ENCODE measurements around the gene MTAP.
"Not testable (repeated sequence)": the region's sequence is repeated elsewhere in the genome, so short reads cannot be mapped to it uniquely, and the experiment has no call there.

Gene MTAP

DNA sequence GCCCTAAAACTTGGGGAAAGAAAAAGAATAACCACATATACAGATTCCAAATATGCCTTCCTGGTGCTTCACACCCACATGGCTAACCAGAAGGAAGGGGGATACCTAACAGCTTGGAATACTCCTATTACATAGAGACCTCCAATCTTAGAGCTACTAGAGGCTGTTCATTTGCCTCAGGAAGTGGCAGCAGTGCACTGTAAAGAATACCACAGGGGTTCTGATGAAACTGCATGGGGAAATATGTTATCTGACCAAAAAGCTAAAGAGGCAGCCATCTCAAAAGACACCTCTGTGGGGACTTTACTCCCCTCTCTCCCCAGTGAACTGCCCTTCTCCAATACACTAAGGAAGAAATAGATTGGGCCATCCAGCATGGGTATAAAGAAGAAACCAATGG lies 125.3 kb downstream of the MTAP start:
- DNase-seq, result no peak

DNA sequence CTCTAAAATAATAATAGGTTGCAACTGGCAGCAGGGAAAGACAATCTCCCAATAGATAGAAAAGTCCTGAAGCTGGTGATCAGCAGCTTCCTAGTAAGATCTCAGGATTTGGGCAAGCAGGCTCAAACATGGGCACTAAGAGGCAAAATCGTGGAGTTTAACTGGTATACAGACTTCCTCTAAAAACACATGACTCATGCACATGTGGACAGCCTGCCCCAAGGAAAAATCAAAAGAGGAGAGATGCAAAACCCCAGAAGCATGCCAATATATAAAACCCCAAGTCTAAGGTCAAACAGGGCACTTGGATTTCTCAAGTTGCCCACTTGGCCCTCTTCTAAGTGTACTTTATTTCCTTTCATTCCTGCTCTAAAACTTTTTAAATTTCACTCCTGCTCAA lies 129.0 kb downstream of the MTAP start:
- DNase-seq, result no peak

DNA sequence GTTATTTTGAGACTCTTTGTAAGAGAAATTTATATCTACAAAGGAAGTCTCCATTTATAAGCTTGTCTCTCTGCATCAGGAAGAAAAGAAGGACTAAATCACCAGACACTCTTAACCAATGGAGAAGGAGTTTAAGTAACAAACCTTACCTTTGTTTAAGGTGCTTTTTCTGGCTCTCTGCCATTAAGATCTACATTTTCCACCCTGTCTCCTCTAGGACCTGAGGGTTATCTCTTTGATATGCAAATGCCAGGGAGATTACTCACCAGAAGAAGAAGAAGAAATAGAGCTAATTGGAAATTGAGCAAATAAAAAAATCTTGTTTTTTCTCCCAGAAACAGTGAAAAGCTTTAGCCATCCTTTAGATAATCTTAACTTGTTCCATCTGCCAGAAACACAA lies 130.8 kb downstream of the MTAP start:
- DNase-seq, result no peak

DNA sequence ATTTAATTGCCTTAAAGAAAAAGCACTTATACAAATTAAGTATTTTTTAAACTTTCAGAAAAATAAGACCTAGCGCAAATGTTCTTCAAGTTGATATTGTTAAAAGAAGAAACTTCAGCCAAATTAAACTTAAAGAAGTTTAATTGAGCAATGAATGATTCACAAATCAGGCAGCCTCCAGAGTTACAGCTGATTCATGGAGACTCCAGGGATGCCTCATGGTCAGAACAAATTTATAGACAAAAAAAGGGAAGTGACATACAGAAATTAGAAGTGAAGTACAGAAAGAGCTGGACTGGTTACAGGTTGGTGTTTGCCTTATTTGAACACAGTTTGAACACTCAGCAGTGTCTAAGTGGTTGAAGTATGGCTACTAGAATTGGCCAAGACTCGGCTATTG lies 131.4 kb downstream of the MTAP start:
- no peak for DNase-seq

DNA sequence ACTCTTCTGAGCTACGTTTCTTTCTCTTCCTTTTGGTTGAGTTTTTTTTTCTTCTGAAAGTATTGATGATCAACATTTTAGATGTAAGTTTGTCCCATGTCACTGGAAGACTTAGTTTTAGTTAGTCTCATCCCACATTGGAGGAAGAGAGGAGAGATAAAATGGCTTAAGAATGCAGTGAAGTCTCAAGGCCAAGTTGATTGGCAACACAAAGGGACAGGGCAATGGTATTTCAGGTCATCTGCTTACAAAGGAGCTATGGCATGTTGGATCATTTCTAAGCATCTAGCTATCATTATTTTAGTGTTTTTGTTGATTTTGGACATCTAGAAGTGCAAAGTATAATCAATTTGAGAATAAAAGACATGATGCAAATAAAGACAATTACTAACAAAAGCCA lies 133.2 kb downstream of the MTAP start:
- no peak for DNase-seq

DNA sequence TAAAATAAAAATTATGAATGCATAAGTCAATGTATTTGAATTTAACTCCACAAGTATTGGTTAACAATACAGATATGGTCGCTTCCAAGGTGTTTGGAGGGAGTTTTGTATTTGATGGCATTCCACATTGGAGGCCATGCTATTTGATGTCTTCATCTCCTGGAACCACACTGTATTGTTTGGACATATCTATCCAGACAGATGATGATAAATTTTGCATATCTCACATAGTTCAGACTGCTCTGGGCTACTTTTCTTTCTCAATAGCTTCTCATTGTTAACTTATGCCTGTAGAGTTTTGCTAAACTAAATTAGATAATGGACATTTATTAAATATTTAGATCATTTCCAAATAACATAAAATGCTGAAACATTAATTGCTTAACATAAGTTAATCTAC lies 133.7 kb downstream of the MTAP start:
- no peak for DNase-seq

DNA sequence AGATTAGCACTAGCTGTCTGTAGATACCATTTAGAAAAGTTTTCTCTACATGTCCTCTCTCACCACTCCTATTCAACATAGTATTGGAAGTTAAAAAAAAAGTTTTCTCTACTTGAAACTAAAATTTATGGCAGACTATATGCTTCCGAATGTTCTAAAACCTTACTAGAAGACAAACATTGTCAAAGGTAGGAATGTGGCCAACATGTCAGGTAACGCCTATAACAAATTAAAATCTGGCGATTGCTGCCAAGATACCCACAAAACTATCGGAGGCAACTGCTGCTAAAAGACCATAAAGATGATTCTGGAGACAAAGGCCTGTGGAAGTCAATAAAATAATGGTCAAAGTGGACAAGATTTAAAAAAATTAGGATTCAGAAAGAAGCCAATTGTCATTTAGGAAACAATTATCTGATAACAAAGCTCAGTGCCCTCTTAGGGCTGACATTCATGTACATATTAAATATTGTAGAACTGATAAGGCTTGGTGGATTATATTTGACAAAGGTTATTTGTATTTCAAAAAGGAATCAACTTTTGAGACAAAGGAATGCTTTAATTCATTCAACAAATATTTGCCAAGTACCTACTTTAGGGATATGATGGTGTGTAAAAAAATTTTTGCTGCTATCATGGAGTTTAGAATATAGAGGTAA lies 139.0 kb downstream of the MTAP start:
- DNase-seq, result no peak

DNA sequence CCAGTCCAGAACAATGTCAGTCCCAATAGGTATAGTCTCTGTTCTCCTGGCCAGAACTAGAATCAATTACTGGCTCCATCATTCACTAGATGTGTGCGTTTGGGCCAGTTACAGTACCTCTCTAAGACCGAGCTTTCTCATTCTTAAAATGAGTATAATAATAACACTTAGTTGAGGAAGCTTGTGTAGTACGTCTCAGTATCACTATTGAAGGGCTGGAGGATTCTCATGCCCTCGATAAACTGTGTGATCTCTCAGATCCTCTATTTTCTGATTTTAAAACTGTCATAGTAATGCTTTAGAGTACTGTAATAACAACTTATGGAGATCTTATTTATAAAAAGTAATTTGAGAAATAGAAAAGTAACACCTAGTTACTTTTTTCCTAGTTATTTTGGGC lies 141.0 kb downstream of the MTAP start:
- DNase-seq, result no peak

DNA sequence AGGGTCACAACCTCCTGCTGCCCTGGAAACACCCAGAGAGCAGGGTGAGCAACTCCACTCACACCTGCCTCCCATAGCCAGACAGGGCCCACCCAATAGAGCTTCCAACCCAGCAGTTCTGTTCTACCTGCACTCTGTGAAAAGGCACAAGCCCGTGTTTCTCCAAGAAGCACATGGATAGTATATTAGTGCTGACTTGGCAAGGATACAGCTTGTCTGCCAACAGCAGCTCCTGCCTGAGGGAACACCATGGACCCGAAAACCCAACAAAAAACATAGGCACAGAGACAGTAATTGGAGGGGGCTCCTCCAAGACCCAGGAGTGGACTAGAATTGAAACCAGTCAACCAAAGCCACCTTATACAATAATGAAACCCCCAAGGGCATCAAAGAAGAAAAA lies 143.2 kb downstream of the MTAP start:
- no peak for DNase-seq

DNA sequence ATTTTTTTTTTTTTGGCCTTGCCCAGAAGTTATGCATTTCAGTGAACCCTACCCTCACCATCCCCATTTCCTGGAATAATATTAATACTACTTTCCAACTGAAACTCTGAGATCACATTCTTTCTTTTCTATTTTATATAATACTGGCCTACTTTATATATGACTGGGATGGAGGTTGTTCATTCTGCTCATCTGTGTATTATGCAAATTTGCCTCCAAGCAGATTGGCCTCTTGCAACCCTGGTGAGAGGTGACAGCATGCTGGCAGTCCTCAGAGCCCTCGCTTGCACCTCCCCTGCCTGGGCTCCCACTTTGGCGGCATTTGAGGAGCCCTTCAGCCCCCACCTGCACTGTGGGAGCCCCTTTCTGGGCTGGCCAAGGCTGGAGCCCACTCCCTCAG lies 156.4 kb downstream of the MTAP start:
- DNase-seq, result no peak

DNA sequence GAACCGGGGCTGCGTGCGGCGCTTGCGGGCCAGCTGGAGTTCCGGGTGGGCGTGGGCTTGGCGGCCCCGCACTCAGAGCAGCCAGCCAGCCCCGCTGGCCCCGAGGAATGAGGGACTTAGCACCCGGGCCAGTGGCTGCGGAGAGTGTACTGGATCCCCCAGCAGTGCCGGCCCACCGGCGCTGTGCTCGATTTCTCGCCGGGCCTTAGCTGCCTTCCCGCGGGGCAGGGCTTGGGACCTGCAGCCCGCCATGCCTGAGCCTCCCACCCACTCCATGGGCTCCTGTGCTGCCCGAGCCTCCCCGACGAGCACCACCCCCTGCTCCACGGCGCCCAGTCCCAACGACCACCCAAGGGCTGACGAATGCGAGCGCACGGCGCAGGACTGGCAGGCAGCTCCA lies 156.8 kb downstream of the MTAP start:
- DNase-seq, result not testable (repeated sequence)

DNA sequence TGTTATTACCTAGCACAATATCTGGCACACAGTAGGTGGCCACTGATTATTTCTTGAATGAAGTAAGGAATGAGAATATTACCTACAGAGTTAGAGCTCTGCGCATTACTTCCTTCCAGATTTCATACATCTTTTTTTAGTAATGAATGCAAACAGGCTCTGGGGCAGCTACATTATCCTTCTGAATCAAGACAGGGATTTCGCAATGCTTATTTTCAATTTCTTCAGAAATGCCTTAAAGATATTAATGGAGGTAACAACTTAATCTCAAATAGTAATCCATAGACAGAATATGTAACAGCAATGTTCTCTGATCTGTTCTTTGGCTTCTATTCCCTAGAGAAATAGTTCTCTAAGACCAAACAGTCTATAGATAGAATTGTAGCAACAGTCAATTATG lies 159.1 kb downstream of the MTAP start:
- no peak for DNase-seq

DNA sequence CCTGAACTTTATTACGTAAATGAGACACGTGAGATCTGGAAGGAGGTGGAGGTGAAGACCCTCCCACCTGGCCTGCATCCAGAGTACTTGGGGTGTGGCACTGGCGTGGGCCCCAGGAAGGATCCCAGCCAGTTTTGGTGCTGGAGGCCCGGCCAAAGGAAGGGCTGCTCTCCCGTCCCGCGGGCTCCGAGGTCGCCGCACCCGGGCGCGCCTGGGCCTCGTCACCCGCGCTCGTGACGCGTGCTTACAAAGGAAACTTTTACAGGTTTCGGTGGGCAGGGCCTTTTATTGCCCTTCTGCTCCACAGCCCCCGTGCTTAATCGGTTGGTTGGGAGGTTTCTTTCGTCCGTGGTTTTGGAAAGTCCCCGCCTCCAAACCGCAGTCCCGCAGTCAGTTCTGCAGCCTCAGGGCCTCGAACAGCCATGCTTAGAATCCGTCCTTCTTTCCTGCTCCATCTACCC lies 162.5 kb downstream of the MTAP start:
- DNase-seq, result peak; percentile 45

DNA sequence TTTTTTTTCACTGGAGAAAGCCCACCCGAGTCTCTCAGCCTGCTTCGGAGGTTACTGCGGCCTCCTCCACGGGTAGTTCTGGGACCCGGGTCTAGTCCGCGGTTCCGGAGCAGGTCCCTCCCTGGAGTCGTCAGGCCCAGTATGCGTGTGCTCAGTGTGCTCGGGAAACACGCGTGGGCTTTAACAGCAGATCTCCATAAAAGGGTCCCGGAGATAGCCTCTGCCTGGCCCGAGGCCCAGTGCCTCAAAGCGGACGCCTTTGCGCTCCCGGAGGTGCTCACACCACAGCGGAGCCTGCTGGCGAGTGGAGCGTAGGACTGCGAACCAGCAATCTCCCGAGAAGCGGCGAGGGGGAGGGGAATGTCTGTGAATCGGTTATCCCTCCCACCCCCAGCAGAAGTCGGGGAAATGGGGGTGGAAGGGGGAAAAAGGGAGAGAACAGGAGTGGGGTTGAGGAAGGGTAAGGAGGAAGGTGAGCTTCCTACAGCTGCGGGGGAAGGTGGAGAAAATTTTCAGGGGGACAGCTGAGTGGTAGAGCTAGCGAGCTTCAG lies 163.0 kb downstream of the MTAP start:
- DNase-seq, result peak; percentile 51

DNA sequence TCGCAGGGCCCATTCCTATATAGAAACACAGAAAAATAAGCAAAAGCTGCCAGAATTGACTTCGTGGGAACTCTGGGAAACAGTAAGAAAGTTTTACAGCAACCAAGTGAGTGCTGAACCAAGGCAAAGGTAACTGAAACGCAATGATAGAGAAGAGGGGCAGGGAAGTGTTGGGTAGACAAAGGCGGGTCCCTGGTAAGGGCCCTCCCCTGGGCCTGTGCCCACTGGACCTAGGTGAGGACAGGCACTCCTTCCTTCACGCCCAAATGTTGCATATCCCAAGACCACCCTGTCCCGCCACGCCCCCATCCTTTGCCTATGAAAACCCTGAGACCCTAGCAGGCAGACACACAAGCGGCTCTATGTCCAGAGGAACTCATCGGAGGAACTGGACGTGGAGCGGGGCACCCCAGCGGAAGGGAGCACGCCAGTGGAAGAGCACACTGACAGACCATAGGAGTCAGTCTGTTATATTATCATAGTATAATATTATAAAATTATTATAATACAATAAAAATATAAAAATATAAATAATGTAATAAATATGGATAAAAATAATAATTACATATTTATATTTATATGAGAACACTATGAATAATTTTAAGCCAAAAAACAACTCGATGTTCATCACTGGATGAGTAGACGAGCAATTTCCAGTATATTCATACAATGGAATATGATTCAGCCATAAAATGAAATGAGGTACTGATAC lies 163.9 kb downstream of the MTAP start:
- DNase-seq, result no peak

DNA sequence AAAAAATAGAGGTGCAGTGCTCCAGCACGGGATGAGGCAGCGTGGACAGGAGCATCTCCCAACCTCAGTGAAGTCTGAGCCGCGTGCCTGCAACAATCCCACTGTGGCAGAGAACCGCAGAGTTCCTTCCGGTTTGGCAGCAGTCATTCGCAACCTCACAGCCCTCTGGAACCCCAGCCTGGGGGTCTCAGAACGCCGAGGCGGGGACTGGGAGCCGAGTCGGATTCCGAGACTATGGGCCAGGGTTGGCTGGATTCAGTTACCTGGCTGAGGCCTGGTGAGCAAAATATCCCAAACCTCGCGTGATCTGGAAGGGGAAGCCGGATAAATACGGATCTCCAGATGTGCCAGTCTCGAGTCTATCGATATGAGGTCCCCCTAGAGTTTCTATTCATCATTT lies 164.7 kb downstream of the MTAP start:
- no peak for DNase-seq

DNA sequence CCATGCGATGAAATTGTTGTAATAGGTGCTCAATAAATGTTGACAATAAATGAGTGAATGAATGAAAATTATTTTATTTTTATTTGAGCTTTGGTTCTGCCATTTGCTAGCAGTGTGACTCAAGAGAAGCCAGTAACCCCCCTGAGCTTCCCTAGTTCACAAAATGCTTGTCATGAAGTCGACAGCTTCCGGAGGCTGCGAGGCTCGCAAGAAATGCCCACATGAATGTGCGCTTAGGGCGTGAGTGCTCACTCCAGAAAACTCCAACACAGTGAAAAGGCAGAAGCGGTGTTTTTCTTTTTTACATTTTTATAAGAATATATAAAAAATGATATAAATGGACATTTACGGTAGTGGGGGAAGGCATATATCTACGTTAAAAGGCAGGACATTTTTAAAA lies 165.3 kb downstream of the MTAP start:
- DNase-seq, result no peak

DNA sequence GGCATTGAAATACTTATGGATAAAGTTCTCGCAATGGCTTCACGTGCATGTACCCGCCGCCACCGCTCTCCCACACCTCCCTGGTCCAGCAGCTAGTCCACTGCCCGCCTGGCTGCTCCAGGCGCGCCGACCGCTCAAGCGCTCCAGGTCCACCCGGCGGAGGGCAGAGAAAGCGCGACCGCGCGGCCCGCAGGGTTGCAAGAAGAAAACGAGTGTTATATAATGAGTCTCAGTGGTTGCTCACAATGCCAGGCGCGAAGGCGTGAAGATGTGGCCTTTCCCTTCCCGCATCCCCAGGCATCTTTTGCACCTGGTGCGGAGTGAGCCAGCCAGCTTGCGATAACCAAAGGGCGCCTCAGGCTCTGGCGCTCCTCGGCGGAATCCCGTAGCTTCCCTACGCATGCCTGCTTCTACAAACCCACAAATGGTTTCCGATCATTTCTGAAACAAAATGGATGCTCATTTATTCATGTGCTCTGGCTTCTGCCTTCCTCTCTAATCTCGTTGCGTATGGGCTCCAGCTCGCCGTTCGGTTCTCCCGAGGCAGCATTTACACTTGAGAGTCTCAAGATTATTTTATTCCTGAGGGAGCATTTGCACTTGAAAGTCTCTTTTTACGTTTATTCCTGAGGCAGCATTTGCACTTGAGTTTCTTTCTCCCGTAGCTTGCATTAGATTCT lies 166.0 kb downstream of the MTAP start:
- DNase-seq, result no peak

DNA sequence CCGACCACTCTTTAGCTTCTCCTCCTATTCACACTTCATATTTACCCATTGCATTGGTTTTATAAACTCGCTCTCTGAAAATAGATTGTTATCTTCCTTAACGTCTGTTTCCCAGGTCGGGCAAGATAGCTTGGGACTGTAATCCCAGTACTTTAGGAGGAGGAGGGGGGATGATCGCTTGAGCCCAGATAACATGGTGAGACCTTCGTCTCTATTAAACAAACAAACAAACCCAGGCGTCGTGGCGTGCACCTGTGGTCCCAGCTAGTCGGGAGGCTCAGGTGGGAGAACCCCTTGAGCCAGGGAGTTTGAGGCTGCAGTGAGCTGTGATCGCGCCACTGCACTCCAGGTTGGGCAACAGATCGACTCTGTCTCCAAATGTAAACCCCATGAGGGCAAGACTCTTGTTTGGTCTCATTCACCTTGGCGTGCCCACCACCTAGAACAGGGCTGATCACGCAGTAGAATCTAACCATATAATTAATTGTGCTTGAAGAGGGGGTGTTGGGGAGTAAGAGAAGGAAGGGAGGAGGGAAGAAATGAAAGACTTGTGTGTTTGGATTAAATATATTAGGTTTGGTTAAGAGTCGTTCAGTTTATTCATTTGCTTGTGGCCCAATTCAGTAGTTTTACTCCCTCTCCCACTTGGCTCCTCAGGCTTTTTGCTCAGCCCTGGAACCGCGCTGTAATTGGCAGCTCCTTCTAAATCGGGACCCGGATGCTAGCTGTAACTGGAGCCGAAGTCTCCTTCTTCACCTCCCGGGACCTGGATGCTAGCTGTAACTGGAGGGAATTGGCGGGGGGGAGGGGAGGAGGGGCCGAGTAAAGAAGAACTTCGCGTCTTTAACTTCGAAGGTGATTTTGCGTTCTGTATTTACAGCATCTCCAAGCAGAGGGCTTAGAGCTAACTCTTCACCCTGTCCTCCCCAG lies 166.8 kb downstream of the MTAP start:
- no peak for DNase-seq

DNA sequence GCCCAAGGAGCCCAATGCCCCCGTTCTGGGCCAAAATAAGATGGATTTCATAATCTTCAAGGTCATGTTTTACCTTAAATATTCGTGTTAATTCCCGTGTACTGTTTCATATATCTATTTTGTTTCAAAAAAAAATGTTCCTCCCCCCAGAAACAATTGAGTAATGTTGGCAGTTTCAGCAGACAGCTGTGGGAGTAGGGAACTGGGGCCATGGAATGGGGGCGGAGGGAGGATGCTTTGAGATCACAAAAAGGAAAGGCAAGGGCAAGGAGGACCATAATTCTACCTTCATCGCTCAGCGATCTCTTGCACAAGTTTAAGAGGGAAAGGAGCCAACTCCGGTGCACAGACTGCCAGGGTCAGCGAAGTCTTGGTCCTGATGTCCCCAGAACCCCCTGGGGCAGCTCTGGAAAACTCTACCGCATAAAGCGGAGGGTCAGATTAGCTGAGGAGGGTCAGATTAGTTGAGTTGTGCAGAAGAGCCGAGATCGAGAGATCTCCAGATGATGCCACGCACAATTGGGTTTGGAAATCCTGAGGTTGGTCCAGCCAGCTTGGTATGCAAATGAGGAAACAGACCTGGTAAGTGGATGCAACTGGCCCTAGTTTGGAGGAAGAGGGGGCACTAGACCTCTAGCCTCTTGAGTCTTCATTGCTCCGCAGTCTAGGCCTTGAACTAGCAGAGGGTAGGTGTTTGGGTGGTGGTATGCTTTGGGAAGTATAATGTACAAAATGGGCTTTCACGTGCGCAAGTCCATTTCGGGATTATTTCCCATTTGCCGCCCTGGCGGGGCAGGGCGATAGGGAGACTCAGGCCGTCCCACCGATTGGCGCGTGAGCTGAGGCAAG lies 167.7 kb downstream of the MTAP start:
- DNase-seq, result no peak

DNA sequence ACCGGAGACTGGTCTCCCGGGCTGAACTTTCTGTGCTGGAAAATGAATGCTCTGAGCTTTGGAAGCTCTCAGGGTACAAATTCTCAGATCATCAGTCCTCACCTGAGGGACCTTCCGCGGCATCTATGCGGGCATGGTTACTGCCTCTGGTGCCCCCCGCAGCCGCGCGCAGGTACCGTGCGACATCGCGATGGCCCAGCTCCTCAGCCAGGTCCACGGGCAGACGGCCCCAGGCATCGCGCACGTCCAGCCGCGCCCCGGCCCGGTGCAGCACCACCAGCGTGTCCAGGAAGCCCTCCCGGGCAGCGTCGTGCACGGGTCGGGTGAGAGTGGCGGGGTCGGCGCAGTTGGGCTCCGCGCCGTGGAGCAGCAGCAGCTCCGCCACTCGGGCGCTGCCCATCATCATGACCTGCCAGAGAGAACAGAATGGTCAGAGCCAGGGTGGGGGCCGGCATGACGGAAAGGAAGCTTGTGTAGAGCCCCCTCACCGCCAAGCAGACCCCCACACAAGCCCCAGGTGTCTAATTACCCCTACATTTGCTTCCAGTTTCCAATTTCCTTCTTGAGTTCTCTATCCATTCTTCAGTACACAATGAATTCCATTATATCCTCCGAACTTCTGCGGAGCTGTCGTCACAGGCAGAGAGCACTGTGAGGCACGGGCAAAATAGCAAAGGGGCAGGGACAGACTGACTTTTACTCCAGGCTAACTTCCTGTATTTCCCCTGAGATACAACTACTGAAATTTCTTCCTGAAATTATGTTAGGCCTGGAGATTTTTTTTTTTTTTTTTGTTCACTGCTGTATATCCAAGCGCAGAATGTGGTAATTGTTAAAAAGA lies 168.6 kb downstream of the MTAP start:
- DNase-seq, result no peak

Measured in stimulated activated CD4-positive, alpha-beta T cell treated with anti-CD3 and anti-CD28 coated beads, Interleukin-1b, Interleukin-23, amount 100 ng/mL, for 48 hours (primary cell).